ENCODE data around the gene KYNU.
"Not testable (repeated sequence)": the region's sequence is repeated elsewhere in the genome, so short reads cannot be mapped to it uniquely, and the experiment has no call there.

The KYNU gene

DNA sequence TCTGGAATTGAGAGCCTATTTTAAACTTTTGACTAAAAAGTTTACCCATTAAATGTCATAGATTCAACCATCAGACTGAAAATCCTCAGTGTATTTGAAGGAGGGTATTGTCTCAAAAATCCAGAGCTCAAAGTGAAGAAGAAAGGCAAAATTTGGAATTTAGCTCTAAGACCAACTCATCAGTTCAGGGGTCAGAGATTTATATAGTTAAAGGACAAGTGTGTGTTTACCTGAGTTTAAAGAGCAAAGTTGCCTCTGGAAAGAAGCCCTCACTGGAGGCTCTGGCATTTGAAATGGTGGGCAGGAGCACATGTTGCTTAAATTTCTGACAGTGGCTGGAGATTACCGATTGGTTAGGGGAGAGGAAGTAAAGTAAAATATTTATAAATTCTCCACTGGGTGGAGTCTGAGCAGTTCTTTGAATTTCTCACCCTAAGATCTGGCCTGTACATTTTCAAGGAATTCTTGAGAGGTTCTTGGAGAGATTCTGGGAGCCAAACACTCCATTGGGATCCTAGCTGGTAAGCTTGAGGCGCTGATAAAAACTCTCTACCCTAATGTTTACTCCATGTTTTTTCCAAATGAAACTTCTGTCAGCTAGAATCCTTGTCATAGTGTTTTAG, at the start of gene KYNU:
KYNU (plus strand) TSS at position 449 of the 623 bp plus-strand sequence. CDS start 7,704 bp downstream, outside the sequence.
- H3K4me1 Mint-ChIP-seq (ENCODE audit: low read depth), result peaks cover 5% of the 10 kb centered on the region
- peak within 1 kb of the TSS; percentile 47 for H3K4me3 Mint-ChIP-seq

DNA sequence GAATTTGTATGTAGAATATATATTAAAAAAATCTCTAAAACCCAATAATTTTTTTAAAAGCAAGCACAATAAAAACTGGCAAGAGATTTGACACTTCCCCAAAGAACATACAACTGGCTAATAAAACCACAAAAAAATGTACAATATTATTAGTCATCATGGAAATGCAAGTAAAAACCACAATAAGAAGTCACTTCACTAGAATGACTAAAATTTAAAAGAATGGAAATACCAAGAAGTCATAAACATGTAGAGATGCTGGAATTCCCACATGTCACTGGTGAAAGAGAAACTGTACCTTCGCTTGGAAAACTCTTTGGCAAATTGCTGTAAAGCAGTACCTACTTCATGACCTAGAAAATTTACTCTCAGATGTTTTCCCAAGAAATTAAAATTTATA, 43.4 kb upstream of the KYNU start:
- Mint-ChIP-seq H3K4me3 (no peak overlapping the region), H3K9me3 (no peaks in the 10 kb centered on the region), H3K27me3 (no peaks in the 10 kb centered on the region), H3K4me1 (ENCODE audit: low read depth) (no peaks in the 10 kb centered on the region), H3K36me3 (ENCODE audit: low read depth) (no peaks in the 10 kb centered on the region), H3K27ac (no peak overlapping the region)

More for the DNA sequence above, at the start of gene KYNU:
- H3K27ac Mint-ChIP-seq, result no peak within 1 kb of the TSS
- H3K27me3 Mint-ChIP-seq, result no peaks in the 10 kb centered on the region
- no peaks in the 10 kb centered on the region for H3K9me3 Mint-ChIP-seq
- no peaks in the 10 kb centered on the region for H3K36me3 Mint-ChIP-seq (ENCODE audit: low read depth)

DNA sequence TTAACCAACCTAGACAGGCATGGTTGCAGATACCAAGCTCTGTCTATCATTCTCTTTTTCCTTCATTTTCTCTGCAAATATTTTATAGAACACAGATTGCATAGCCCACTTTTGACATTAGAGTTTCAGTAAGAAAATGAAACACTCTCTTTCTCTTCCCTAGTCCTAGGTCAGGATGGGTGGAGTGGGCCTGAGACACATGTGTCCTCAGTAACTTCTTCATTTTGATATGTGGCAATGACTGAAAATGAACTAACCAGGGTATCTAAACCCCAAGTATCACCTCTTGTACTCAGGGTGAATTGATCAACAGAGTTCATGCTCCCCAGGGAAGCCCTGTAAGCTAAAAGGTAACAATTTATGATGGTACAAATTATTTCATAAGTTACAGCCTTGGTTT, 37.0 kb upstream of the KYNU start:
- Mint-ChIP-seq H3K27ac (no peak overlapping the region), H3K4me3 (no peak overlapping the region), H3K9me3 (no peaks in the 10 kb centered on the region)

DNA sequence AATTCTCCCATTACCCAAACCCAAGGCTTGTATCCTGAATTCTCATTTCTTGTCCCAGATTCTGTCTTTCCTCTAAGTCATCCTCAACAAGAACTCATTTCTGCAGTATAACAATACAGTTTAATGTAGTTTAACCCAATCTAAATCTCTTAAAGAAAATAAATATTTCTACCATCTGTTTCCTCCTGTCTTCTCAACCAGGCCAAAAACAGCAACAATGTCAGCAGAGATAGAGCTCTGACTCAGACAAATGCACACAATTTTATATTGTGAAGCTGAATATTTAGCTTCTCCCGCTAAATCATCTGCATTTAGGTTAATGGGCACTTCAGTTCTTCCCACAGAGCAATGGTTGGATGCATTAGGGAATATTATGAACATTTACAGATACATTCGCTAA, 35.7 kb upstream of the KYNU start:
- Mint-ChIP-seq H3K9me3 (no peaks in the 10 kb centered on the region), H3K27me3 (no peaks in the 10 kb centered on the region), H3K4me1 (ENCODE audit: low read depth) (no peaks in the 10 kb centered on the region)

More for the DNA sequence above, 37.0 kb upstream of the KYNU start:
- Mint-ChIP-seq H3K27me3 (no peaks in the 10 kb centered on the region), H3K36me3 (ENCODE audit: low read depth) (no peaks in the 10 kb centered on the region), H3K4me1 (ENCODE audit: low read depth) (no peaks in the 10 kb centered on the region)

DNA sequence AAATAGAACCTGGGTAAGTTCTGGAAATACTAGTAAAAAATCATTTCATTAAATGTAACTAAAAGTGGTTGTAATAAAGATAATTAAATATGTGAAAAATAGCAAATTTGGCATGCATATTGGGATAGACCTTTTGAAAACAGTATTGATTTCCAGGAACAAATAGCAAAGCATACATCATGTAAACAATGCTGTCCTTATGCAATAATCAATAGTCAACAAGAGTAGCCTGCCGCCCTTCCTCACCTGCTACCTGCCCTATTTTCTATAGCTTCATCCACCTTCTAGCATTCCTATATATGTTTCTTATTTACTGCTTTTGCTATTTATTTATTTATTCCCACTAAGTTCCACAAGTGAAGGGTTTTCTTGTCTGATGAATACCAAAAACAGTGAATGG, 35.1 kb upstream of the KYNU start:
- H3K4me3 Mint-ChIP-seq, result no peak overlapping the region
- no peaks in the 10 kb centered on the region for H3K4me1 Mint-ChIP-seq (ENCODE audit: low read depth)
- H3K36me3 Mint-ChIP-seq (ENCODE audit: low read depth), result no peaks in the 10 kb centered on the region
- H3K9me3 Mint-ChIP-seq, result no peaks in the 10 kb centered on the region
- no peaks in the 10 kb centered on the region for H3K27me3 Mint-ChIP-seq
- no peak overlapping the region for H3K27ac Mint-ChIP-seq

More for the DNA sequence above, 35.7 kb upstream of the KYNU start:
- H3K4me3 Mint-ChIP-seq, result no peak overlapping the region
- no peak overlapping the region for H3K27ac Mint-ChIP-seq
- no peaks in the 10 kb centered on the region for H3K36me3 Mint-ChIP-seq (ENCODE audit: low read depth)

DNA sequence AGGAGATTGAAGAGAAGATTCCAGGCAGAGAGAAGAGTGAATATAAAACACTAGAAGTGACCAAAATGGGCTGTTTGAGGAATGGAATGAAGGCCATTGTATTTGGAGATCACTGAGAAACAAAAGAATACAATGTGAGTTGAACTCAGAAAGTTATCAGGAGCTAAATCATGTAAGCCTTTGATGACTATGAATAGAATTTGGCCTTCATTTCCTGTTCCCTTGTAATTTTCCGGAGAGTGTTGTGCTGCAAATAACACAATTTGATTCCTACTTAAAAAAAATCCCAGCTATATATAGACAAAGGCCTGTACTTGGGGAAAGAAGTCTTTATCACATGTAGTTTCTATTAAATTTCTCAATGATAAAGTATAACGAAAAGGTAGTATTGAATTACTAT, 33.7 kb upstream of the KYNU start:
- Mint-ChIP-seq H3K4me3 (no peak overlapping the region), H3K27ac (no peak overlapping the region), H3K36me3 (ENCODE audit: low read depth) (no peaks in the 10 kb centered on the region), H3K27me3 (no peaks in the 10 kb centered on the region), H3K9me3 (no peaks in the 10 kb centered on the region), H3K4me1 (ENCODE audit: low read depth) (no peaks in the 10 kb centered on the region)

DNA sequence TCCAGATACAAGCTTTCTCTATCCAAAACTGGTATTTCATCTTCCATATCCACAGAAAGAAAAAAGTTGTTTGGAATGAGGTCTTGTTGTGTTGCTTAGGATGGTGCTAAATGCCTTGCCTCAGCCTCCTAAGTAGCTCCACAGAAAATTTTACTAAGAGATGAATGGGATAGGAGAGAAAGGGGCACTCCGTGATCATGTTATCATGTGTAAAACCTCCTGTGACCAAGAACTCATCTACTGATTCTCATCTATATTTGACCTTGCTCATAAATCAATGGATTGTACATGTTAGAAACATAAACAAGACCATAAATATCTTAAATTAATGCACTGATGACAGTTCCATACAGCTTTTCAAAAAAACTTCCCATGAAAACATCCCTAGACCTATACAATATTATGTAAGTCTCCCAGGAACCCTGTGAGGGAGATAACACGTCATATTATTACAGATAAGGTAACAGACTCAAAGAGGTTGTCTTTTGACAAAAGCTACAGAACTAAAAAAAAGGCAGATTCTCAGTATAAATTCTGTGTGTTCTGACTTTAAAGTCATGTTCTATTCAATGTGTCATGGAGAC, 29.3 kb upstream of the KYNU start:
- Mint-ChIP-seq H3K4me1 (ENCODE audit: low read depth) (no peaks in the 10 kb centered on the region), H3K27me3 (no peaks in the 10 kb centered on the region), H3K9me3 (no peaks in the 10 kb centered on the region), H3K36me3 (ENCODE audit: low read depth) (no peaks in the 10 kb centered on the region), H3K27ac (no peak overlapping the region), H3K4me3 (no peak overlapping the region)

DNA sequence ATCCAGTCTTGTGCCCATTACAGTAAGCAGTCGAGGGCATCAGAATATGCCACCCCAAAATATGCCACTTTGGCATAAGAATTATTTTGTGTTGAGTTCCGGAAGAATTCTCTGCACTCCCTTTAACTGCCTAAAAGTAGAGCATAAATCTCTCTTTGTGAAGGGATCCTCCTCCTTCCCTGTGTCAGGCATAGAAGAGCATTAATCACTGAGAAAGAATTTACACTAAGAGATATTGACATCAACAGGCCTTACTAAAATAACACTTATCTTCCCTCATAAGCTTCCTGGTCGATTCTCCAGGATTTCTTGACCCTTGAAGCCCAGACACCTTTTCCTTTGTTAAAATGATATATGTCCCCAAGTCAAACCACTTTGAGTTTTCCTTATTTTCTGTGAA, 27.6 kb upstream of the KYNU start:
- Mint-ChIP-seq H3K9me3 (peaks cover 5% of the 10 kb centered on the region), H3K27me3 (no peaks in the 10 kb centered on the region), H3K4me1 (ENCODE audit: low read depth) (no peaks in the 10 kb centered on the region), H3K27ac (no peak overlapping the region), H3K4me3 (no peak overlapping the region), H3K36me3 (ENCODE audit: low read depth) (no peaks in the 10 kb centered on the region)

DNA sequence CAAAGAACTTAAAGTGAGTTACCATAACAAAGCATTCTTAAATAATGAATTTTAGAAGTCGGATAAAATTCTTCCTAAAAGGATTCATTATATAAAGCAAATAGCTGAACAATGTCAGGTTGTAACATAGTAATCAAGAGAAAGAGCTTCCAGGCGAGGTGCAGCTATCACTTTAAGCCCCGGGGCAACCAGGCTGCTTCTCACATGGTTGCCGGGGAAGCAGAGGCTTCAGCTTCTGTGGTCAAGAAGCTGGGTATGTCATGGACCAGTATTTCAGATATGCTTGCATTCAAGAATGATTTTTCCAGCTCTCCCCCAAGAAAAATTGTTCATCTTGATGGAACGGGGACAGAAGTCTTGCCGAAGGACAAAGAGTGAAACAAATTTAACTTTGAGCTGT, 23.6 kb upstream of the KYNU start:
- H3K27ac Mint-ChIP-seq, result no peak overlapping the region
- no peaks in the 10 kb centered on the region for H3K27me3 Mint-ChIP-seq
- H3K9me3 Mint-ChIP-seq, result peaks cover 5% of the 10 kb centered on the region
- H3K4me1 Mint-ChIP-seq (ENCODE audit: low read depth), result no peaks in the 10 kb centered on the region
- no peak overlapping the region for H3K4me3 Mint-ChIP-seq
- H3K36me3 Mint-ChIP-seq (ENCODE audit: low read depth), result no peaks in the 10 kb centered on the region

DNA sequence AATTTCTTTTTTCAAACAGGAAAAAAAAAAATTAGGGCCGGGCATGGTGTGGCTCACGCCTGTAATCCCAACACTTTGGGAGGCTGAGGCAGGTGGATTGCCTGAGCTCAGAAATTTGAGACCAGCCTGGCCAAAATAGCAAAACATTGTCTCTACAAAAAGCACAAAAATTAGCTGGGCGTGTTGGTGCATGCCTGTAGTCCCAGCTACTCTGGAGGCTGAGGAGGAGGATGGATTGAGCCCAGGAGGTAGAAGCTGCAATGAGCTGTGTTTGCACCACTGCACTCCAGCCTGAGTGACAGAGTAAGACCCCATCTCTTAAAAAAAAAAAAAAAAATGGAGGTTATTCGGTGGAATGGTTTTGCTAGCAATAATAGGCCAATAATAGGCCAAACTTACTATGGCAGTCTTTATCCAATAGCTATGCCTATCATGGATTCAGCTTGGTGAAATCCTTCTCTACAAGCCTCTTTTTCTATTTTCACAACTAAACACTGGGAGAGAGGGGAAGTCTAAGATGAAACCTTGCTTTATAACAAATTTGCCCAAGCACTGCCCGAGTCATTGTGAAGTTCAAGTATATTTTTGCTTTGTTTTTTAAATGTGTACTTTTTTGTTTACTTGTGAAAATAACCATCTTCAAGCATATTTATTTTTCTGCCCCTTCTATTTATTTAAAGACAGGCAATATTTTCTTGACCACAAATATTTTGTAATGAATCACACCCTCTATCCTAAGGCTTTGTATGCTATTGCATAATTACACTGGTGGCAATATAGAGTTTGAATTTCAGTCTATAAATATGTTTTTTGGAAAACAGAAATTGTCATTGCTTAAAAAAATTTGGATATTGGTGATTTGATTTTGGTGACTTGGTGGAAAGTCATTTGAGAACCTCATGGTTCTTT, 20.0 kb upstream of the KYNU start:
- H3K9me3 Mint-ChIP-seq, result peaks cover 5% of the 10 kb centered on the region
- H3K36me3 Mint-ChIP-seq (ENCODE audit: low read depth), result no peaks in the 10 kb centered on the region
- no peak overlapping the region for H3K27ac Mint-ChIP-seq
- no peaks in the 10 kb centered on the region for H3K27me3 Mint-ChIP-seq
- no peak overlapping the region for H3K4me3 Mint-ChIP-seq
- H3K4me1 Mint-ChIP-seq (ENCODE audit: low read depth), result no peaks in the 10 kb centered on the region

DNA sequence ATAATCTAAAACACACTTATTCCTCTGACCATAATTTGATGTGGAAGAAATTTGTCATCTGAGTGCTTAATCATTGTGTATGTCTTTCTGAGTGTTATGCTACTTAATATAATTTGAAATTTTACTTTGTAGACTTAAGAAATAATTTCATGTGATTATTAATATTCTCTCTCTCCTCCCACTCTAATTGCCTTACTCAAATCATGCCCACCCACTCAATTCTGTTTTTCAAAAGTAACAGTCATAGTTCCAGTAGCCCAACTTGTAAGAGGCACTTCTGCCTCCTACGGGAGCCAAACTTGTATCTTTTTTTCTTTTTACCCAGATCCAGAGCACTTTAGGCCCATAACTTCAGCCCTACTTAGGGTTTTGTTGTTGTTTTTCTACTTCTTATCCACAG, 18.5 kb upstream of the KYNU start:
- no peaks in the 10 kb centered on the region for H3K4me1 Mint-ChIP-seq (ENCODE audit: low read depth)
- no peak overlapping the region for H3K27ac Mint-ChIP-seq
- H3K4me3 Mint-ChIP-seq, result no peak overlapping the region
- no peaks in the 10 kb centered on the region for H3K27me3 Mint-ChIP-seq
- H3K36me3 Mint-ChIP-seq (ENCODE audit: low read depth), result no peaks in the 10 kb centered on the region
- H3K9me3 Mint-ChIP-seq, result peaks cover 5% of the 10 kb centered on the region

DNA sequence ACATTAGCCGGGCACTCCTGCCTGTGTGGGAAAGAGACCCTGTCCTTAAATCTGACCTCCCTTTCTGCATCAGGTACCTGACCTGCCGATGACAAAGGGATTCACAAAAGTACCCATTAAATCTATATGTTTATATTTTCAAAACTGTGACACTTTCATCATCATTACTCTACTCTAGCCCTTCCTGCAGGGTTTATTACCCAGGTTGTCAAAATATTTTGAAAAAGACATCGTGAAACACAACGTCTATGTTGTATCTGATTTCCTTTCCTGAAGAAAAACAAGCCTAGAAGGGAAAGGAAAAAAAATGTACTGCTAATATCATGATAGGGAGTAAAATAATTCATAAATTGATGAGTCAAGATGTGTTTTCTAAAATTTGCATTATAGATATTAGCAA, 15.2 kb upstream of the KYNU start:
- no peak overlapping the region for H3K4me3 Mint-ChIP-seq
- no peaks in the 10 kb centered on the region for H3K27me3 Mint-ChIP-seq
- H3K9me3 Mint-ChIP-seq, result no peaks in the 10 kb centered on the region
- peaks cover 5% of the 10 kb centered on the region for H3K4me1 Mint-ChIP-seq (ENCODE audit: low read depth)
- H3K36me3 Mint-ChIP-seq (ENCODE audit: low read depth), result no peaks in the 10 kb centered on the region
- no peak overlapping the region for H3K27ac Mint-ChIP-seq

DNA sequence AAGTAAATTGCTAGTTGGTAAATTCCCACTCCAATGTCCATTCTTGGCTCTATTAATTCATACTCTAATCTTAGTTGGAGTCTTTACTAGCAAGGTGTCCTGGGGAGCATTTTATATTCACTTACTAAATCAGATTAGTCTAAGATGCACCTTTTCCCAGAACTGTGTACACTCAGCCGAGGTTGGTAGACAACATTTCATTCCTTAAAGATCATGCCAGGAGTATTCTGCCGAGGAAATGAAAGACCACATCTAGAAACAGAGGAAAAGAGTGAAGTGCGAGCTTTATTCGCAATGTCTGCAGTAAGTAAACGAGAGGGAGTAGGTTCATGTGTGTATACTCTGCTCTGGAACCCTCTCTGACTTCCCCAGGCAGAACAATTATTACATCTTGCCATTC, 14.6 kb upstream of the KYNU start:
- Mint-ChIP-seq H3K27ac (no peak overlapping the region), H3K4me1 (ENCODE audit: low read depth) (peaks cover 10% of the 10 kb centered on the region), H3K4me3 (no peak overlapping the region), H3K36me3 (ENCODE audit: low read depth) (no peaks in the 10 kb centered on the region), H3K27me3 (no peaks in the 10 kb centered on the region), H3K9me3 (no peaks in the 10 kb centered on the region)

DNA sequence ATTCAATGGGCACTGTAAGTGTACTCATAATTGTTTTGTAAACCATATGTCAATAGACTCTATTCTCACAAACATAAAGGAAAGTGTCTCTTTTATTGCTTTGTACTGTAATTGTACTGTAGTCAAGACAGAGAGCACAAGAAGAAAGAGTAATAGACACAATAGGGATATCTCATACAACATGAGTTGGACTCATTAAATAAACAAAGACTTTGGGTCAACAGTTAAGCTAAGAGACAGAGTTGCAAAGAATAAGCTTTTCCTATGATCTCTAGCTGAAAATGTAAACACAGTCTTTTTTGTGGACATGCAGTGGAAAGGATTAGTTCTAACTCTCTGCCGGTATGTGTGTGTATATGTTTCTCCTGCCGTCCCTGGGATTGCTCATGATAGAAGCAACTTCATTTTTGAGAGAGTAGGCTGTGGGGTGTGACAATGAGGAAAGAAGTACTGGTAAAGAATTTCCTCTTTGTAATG, 13.9 kb upstream of the KYNU start:
- H3K9me3 Mint-ChIP-seq, result no peaks in the 10 kb centered on the region
- peaks cover 11% of the 10 kb centered on the region for H3K4me1 Mint-ChIP-seq (ENCODE audit: low read depth)

DNA sequence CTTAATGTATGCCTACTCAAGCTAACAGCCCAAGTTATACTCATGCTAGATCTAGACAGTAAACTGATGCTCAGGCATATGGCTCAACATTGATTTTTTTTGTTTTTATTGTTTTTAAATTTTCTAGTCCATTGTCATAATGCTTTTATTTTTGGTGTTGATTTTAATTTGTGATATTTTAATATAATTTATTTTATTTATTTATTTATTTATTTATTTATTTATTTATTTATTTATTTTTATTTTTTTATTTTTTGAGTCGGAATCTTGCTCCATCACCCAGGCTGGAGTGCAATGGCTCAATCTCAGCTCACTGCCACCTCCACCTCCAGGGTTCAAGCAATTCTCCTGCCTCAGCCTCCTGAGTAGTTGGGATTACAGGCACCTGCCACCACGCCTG, 12.9 kb upstream of the KYNU start:
- peaks cover 12% of the 10 kb centered on the region for H3K4me1 Mint-ChIP-seq (ENCODE audit: low read depth)
- H3K27me3 Mint-ChIP-seq; H3K27ac Mint-ChIP-seq; H3K4me3 Mint-ChIP-seq; H3K9me3 Mint-ChIP-seq; H3K36me3 Mint-ChIP-seq (ENCODE audit: low read depth): not testable (repeated sequence)

More for the DNA sequence above, 13.9 kb upstream of the KYNU start:
- Mint-ChIP-seq H3K27ac (no peak overlapping the region), H3K36me3 (ENCODE audit: low read depth) (no peaks in the 10 kb centered on the region), H3K27me3 (no peaks in the 10 kb centered on the region), H3K4me3 (no peak overlapping the region)

Data from stimulated activated naive CD8-positive, alpha-beta T cell treated with anti-CD3 and anti-CD28 coated beads, Interleukin-15, Interleukin-2, amounts not matched to agents 100 ng/mL and 50 ng/mL, for 24 hours (primary cell).